ENCODE results near the gene SMARCD1.

DNA sequence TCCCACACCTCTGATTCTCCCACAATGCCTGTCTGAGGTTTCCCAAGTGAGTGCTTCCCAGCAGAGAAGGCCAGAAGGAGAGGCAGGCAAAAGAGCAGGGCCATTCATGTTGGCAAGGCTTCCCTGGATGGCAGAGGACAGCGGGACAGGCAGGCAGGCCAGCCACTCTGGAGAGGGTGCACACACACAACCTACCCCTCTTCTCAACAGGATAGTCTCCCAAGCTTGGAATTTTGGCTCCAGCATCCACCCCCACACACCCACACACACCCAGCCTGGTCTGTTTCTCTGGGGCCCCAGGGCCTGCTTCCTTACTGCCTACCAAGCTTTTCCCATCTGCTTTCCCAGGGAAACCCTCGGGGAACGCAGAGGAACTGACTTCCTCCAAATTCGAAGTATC lies 44.5 kb upstream of the SMARCD1 start:
- TF ChIP-seq, protein P1, sequence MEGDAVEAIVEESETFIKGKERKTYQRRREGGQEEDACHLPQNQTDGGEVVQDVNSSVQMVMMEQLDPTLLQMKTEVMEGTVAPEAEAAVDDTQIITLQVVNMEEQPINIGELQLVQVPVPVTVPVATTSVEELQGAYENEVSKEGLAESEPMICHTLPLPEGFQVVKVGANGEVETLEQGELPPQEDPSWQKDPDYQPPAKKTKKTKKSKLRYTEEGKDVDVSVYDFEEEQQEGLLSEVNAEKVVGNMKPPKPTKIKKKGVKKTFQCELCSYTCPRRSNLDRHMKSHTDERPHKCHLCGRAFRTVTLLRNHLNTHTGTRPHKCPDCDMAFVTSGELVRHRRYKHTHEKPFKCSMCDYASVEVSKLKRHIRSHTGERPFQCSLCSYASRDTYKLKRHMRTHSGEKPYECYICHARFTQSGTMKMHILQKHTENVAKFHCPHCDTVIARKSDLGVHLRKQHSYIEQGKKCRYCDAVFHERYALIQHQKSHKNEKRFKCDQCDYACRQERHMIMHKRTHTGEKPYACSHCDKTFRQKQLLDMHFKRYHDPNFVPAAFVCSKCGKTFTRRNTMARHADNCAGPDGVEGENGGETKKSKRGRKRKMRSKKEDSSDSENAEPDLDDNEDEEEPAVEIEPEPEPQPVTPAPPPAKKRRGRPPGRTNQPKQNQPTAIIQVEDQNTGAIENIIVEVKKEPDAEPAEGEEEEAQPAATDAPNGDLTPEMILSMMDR (IDR thresholded peaks at IDR 0.05; ENCODE audit: insufficient read depth, low read length), result no peak
- TF ChIP-seq POLR2AphosphoS5 (IDR thresholded peaks at IDR 0.05; ENCODE audit: low read depth), result no peak

Data from HL-60 (cell line).